NCI-H1092 treated with DMSO at 0.1 percent for 48 hours (cell line): ENCODE measurements around the gene INTS1.
A peak's percentile ranks its signal among the peaks of the same experiment; 100 is the strongest.

Experiments
- DNase-seq: peaks from one replicate; lab custom pipeline; 2025; lab: John Stamatoyannopoulos, UW

Gene INTS1

DNA sequence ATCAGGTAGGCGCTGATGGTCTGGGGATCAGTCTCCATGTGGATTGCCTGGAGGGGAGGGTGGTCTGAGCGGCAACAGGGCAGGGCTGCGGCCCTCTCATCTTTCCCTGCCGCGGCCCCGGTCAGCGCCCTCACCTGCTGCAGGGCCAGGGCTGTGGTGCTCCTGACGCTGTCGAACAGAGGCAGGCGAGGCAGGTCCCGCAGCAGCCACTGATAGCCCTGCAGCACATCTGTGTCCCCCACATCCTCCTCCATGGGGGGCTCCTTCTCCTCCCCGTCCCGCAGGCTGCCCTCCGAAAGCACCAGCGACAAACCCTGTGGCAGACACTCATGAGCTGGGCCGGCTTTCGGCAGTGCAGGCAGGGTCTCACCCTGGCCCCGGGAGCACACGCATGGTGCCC lies 19.0 kb downstream of the INTS1 start:
- no peak for DNase-seq

DNA sequence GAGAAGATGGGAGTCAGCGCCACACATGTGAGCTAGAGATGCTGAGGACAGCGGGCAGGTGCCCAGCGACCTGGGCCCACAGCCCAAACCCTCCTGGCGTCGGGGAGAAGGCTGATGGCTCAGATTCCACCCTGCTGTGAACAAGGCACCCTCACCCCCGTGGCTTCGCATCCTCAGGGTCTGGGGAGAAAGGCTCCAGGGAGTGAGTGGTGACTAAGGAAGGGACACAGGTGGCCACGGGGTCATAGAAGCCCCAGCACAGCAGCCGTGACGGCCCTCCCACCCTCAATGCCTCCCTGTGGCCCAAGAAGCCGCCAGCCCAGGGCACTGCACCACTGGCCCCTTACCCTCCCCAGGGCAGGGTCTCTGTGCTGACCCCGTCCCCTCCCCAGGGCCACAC lies 19.6 kb downstream of the INTS1 start:
- no peak for DNase-seq

DNA sequence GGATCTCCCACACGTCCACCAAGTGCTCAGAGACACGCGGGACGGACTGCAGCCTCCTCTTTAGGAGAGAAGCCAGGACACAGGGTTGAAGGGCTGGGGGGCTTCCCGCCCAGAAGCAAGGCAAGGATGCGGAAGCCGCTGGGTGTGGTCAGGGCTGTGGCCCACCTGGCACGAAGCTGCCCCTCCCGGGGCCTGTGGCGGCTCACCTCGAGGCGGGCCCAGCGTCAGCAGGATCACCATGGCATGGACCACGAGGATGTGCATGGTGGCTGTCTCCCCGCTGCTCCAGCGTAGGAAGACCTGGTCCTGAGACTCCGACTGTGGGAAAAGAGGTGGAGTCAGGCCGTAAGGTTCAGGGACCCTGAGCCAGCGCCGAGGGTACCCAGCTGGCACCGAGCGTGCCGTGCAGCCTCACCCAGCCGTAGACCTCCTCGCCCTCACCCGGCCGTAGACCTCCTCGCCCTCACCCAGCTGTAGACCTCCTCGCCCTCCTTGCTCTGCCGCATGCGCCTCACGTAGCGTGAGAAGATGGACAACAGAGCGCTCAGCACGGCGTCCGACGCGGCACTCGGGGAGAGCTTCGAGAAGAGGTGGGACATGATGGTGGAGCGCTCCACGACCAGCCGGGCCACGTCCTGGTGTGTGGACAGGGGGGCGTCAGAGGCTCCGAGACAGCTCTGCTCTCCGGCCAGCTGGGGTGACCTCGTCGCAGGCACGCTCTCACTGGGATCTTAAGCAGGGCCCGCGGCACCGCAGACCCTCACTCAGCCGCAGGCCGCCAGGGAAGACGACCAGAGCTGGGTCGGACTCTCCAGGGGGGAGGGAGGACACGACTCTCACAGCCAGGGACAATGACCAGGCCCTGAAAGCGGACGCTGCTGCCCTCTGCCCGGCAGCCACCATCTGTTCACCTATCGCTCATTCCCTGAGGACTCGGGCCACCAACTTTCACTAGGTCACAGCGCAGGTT lies 20.4 kb downstream of the INTS1 start:
- DNase-seq = no peak

DNA sequence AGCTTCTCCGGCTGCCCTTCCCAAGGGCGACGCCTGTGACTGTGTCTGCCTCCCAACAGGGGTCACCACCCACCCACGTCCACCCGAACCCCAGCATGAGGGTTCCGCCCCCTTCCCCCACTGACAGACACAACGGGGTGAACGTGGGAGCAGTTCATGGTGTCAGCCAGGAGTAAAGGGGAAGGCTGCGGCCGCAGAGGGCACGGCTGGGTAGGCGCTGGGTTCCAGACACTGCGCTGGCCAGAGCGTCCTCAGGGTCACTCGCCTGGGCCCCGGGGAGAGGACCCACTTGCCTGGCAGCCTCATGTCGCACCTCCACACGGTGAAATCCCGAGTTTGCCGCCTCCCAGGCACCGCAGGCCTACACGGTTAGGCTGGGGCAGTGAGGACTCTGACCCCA lies 21.1 kb downstream of the INTS1 start:
- no peak for DNase-seq

DNA sequence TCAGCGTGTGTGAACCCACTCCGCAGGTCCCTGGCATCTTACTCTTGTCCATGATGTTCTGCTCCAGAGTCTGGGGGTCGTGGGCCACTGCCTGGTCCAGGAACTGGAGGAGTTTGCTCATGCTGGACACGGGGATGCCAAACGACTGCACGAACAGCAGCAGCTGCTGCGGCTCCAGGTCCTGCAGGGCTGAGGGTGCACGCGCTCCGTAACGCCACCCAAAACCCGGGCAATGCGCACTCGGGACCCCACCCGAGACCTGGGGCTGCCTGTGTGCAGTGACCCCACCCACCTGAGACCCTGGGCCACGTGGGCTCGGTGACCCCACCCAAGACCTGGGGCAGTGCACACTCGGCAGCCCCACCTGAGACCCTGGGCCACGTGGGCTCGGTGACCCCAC lies 22.9 kb downstream of the INTS1 start:
- DNase-seq = no peak

DNA sequence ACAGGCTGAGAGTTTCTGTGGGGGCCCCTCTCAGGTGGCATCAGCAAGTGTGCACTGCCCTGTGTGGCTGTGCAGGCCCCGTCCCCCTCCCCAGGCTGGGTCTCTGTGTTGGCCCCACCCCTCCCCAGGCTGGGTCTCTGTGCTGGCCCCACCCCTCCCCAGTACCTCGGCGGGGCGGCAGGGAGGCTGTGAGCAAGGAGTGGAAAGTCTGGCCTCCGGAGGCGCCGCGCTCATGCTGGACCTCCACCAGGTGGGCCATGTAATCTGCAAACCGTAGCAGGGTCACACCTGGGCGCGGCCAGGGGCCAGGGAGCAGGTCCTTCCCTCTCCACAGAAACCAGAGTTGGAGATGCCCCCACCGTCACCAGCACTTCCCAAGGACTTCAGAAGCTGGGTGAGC lies 23.5 kb downstream of the INTS1 start:
- DNase-seq = no peak

DNA sequence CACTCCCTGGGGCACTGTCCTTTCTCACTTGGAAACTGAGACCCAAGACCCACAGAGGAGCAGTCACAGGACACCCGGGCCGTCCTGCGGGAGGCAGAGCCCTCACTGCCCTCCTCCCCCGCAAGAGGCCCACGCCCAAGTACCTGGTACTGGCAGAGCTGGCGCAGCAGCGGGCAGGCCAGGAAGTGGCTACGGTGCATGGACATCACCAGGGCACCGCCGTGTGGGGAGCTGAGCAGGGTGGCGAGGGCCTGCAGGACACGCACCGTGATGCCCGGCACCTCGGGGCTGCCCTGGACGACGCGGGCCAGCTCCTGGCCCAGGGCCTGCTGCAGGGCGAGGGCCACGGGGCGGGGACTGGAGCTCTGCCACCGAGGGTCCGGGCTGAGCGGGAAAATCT lies 24.9 kb downstream of the INTS1 start:
- no peak for DNase-seq

DNA sequence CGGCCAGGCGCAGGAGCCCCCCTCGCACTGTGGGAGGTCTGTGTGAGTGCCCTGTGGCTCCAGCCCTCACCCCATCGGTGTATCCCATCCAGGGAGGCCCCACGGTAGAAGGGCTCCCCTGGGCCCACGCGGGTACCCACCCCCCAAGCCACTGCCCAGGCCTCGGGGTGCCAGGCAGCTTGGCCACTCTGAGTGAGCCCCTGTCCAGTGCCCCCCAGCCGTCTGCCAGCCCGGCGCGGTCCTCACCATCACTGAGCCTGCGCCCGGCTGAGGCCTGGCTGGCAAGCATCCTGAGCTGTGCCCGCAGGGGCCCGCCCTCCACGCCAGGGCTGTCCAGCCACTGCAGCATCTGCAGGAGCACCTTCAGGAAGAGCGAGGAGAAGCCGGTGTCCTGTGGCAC lies 25.7 kb downstream of the INTS1 start:
- no peak for DNase-seq

DNA sequence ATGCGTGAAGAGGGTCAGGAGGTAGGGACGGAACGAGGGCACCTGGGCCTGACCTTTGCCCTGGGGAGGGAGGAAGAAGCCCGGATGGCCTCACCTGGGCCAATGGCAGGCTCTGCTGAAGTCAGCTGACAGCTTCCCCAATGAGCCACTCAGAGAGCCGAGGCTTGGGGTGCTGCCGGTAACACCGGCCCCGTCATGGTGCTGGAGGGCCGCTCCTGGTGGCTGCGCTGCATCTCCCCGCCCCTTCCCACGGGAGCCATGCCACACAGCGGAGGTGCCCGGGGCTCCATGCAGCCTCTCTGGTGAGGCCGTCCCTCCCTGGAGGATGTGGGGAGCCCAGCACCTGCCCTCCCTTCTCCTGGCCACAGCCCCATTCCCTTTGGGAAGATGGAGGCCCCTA lies 27.3 kb downstream of the INTS1 start:
- no peak for DNase-seq

DNA sequence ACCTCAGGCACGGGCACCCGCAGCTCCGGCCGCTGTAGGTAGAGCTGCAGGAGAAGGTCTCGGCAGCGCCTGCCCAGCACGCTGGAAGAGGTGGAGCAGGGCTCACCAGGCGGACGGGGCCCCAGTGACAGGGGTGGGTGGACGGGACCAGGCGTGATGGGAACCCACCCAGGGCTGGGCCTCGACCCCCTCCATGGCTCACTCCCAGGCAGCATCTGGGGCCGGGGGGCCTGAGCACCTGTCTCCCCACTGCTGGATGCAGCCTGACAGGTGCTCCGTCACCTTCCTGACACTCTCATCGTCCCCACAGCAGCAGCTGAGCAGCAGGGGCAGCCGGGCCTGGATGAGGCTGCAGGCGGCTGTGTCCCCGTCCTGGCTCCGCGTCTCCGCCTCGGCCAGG lies 28.2 kb downstream of the INTS1 start:
- no peak for DNase-seq

DNA sequence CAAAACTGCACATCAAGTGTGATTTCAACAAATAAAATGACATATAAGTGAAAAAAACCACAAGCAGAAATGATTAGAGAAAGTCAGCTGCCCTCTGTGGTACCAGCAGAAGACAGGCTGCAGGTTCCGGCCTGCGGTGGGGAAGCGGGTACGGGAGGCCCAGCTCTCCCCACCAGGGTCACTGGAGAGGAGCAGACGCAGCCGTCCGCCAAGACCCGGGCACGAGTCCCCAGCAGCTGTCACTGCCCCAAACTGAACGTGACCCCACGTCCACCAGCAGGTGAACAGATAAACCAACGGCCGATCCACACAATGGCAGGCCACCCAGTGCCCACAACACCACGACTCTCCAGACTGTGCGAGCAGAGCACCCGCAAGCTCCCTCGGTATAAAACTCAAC lies 28.8 kb downstream of the INTS1 start:
- DNase-seq = no peak

DNA sequence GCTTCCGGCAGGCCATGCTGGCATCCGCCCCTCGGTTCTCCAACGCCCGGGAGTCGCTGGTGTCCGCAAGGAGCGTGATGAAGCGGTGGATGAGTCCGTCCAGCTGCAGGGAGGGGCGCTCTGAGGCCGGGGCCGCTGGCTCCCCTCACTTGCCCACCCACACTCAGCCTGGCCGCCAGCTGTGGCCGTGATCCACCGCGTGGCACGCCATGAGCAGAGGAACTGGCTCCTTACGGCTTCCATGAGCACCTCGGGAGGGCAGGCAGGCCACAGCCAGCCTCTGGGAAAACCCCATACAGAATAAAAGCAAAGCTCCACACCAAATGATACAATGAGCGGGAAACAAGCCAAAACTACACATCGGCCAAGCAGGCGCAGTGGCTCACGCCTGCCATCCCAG lies 29.5 kb downstream of the INTS1 start:
- DNase-seq = no peak

DNA sequence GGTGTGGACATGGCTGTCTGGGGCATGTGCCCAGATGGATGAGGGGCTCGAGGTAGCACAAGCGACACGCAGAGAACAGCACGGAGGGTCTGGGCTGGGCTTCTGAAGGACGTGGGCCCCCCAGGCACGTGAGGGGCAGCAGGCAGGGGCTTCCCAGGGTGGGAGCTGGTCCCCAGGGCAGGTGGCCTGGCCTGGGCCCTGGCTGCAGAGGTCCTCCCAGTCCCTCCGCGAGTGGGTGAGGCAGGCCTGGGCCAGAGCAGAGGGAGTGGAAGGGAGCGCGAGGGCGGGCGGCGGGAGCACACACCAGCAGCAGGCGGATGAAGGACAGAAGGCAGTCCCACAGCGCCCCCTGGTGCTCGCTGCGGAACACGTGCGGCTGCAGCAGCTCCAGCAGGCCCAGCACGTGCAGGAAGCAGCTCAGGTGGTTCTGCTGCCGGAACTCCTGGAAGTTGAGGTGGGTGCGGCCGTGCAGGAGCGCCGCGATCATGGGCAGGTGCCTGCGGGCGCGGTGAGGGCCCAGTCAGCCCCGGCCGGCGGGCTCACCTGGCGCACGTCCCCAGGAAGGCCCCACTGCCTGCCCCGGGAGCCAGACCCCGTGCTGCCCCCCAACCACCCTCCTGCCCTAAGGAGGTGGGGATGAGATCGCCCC lies 30.2 kb downstream of the INTS1 start:
- peak; percentile 58 for DNase-seq

DNA sequence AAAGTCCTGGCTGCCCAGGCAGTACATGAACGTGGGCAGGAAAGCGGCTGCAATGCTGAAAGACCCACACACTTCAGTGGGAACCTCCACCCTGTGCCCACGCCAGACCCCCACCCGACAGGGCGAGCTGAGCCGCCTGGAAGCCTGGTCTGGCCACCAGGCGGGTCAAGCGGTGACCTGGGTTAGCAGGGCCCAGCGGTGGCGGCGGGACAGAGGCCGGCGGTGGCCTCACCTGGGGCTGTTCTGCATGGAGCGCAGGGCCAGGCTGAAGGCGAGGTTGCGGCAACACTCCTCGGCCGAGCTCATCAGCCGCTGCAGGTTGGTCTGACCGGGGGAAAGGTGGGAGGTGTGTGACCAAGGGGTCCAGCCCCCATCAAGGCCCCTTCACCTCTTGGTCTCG lies 33.3 kb downstream of the INTS1 start:
- no peak for DNase-seq

DNA sequence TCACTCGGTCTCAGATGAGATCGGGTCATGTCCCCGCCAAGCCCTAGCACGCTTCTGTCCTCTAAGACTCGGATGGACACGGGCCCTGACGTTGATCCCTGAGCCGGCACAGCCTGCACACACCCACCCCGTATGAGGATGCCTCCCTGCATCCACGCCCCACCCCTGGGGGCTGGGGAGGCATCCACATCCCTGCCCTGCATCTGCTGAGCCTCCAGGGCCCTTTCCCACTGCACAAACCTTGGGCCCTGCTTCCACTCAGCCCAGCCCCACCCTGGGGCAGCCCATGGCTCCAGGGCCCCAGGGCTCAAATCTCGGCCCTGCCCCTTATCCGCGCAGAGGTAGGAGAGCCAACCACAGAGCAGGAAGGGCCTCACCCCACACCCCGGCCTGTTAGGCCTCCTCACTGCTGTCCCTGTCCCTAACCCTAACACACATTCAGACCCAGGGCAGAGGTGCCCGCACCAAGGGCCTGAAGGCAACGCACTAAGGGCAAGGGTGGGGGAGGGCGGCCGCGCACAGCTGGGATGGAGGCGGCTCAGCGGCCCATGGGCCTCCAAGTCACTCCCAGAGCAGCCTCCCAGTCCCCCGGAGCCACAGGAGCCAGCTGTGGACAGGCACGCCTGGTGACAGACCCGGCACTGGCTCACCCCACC lies 35.4 kb downstream of the INTS1 start:
- no peak for DNase-seq

DNA sequence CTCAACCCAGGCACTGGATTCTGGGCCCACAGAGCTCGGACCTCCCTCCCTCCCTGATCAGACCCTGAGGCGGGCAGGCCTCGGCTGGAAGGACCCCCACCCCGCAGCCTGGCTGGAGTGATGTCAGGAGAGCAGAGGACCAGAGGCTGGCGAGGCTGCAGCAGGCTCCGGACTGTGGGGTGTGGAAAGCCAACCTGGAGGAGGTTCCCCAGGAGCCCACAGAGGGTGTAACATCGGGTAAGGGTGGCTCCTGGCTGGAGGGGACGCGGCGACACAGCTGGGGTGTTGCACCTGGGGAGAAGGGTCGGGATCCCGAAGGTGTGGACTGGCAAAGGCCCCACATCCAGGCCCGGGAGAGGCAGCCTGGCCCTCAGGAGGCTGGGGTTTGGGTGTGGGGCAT lies 36.0 kb downstream of the INTS1 start:
- no peak for DNase-seq

DNA sequence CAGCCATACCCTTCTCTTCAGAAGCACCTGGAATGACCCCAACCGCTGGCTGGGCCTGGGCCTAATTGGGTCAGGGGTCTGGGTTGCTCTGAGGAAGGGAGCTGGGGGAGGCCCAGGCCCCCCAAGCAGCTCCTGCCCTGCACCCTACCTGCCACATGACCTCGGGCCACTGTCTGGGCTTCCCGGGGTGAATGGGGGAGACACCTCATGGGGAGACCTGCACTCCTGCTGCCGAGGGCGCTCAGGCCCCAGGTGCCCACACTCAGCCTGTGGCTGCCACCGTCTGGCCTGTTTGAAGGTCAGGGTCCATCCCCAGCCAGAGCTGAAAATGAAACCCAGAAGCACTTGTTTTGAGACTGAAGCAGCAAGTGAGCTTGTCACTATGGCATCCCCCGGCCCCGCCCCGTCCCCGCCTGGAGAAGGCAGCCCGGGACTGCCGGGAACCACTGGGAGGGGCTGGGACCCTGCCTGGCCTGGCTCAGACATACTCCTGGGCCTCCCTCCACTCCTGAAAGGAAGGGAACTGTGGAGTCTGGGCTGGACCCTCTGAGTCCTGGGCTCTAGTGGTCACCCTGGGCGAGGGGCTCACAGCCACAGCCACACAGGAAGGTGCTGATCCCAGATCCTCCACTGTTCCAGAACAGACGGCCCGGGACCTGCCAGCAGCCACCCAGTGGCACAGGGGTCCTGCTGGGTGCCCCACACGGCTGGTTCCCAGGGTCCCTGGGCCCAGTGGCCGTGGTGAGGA lies 37.5 kb downstream of the INTS1 start:
- DNase-seq = no peak

DNA sequence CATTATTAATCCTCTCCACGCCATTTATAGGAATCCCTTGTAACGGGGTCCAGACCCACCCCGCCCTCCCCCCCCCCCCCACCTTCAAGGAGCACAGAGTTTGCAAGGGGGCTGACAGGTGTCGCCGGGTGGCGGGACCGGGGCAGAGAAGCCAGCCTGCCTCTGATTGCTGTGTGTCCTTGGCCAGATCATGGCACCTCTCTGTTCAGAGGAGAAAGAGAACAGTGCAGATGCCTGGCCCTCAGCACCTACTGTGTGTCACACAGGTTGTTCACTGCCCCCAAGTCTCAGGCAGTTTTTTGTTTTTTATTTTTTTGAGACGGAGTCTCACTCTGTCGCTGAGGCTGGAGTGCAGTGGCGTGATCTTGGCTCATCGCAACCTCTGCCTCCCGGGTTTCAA lies 39.5 kb downstream of the INTS1 start:
- no peak for DNase-seq

DNA sequence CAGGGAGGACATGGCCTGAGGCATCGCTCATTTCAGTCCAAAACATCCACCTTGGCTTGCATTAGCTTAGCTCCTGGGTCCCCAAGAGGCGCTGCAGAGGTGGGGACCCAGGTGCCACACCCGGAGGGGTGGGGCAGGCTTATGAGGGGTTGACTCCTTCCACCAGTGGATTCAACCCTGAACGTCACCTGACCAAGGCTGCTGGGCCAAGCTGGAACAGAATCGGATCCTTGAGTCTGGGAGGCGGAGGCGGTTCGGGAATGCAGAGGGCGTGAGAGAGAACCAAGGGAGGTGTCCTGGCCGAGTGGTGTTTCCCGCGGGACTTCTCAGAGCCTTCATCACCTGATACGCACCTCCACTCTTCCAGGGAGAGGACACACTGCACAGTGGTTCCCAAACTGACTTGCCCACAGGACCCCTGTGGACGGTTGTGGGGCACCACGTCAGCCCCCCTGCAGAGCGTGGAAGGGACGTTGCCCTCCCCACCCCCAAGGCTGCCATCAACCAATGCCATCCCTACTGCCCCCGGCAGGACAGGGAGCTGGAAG lies 40.4 kb downstream of the INTS1 start:
- no peak for DNase-seq

DNA sequence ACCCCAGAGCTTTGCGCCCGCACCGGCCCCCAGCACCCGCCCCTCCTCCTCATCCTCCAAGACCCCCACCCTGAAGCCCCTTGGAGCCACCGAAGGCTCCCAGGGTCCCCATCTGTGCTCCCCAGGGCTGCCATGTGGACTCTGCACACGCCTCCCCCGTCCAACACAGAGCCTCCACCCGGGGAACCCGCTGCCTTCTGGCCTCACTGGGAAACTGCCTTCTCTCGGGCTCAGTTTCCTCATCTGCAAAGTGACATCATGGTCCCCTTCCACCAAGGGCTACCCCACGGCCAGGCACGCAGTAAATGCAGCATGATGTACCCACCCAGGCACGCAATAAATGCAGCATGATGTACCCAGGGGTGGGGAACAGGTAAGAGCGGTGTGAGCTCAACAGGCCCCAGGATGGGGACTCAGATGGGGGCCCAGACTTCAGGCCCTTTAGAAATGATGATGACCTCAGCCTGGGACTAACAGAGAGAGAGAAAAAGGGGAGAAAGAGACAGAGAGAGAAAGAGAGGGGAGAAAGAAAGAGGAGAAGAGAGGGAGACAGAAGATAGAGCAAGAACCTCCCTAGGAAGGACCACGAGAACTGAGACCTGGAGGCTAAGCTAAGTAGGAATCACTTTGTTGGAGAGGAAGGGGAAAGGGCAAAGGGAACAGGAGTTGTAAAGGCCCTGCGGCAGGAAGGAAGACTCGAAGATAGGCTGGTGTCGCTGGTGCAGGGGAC lies 42.4 kb downstream of the INTS1 start:
- no peak for DNase-seq
